ENCODE results near the gene MGAT4A.

The MGAT4A gene

GRCh38 chr2:98658816-98659490 is 72.0 kb downstream of the MGAT4A start:
- no peak for TF ChIP-seq CTCF (IDR thresholded peaks at IDR 0.05; ENCODE audit: insufficient read depth, missing control alignments)
- FAIRE-seq (no peak), DNase-seq (ENCODE audit: insufficient read length, low spot score) (no peak)

GRCh38 chr2:98656800-98657199 is 74.1 kb downstream of the MGAT4A start:
- TF ChIP-seq CTCF (IDR thresholded peaks at IDR 0.05; ENCODE audit: insufficient read depth, missing control alignments): no peak
- DNase-seq (ENCODE audit: insufficient read length, low spot score) (no peak), FAIRE-seq (no peak)

- FAIRE-seq (no peak), DNase-seq (ENCODE audit: insufficient read length, low spot score) (no peak)
- no peak for TF ChIP-seq CTCF (IDR thresholded peaks at IDR 0.05; ENCODE audit: insufficient read depth, missing control alignments)
Observed at GRCh38 chr2:98654699-98655495, 76.0 kb downstream of the MGAT4A start.

- no peak for DNase-seq (ENCODE audit: insufficient read length, low spot score)
- no peak for FAIRE-seq
- TF ChIP-seq CTCF (IDR thresholded peaks at IDR 0.05; ENCODE audit: insufficient read depth, missing control alignments): no peak
Observed at GRCh38 chr2:98650998-98651397, 79.9 kb downstream of the MGAT4A start.

GRCh38 chr2:98649992-98650375 is 80.9 kb downstream of the MGAT4A start:
- FAIRE-seq: no peak
- TF ChIP-seq CTCF (IDR thresholded peaks at IDR 0.05; ENCODE audit: insufficient read depth, missing control alignments): no peak
- no peak for DNase-seq (ENCODE audit: insufficient read length, low spot score)

GRCh38 chr2:98649135-98649991 is 81.6 kb downstream of the MGAT4A start:
- DNase-seq (ENCODE audit: insufficient read length, low spot score) (no peak), FAIRE-seq (peak; percentile 21)
- peak; percentile 98 for TF ChIP-seq CTCF (IDR thresholded peaks at IDR 0.05; ENCODE audit: insufficient read depth, missing control alignments)
